NCI-H1105 treated with DMSO at 0.1 percent for 48 hours (cell line): ENCODE data around the gene NTRK3.
"Not testable (repeated sequence)": the region's sequence is repeated elsewhere in the genome, so short reads cannot be mapped to it uniquely, and the experiment has no call there.

Source experiments
- DNase-seq: peaks from one replicate; lab custom pipeline; 2025; lab: John Stamatoyannopoulos, UW

The NTRK3 gene

DNA sequence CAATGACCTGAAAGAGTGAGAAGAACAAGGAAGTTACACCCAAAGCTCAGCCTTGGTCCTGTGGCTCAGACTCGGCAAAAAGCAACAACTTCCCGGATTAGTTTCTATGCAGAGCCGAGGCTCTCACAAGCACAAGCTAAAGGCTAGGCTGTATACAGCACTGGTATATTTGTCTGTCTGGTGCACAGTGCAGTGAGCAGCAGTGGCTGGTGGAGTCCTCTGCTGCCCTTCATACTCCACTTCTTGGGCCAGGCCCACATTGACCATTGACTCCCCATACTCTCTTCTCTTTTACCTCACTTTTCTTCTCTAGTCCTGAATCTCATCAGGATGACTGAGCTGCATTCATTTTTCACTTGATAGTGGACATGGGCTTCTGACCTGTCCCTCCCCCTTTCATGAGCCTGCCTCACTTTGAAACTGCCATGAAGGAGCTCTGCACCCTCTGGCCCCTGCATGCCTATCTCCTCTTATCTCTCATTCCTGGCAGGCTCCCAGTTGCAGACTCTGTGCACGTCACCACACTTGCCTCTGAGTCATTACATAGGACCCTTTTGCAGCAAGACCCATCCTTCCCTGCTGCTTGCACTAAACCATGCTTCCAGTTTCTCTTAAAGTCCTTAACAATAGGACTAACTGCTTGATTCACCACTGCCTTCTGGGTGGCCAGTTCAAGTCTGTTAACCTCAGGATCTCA, 379.3 kb downstream of the NTRK3 start:
- no peak for DNase-seq

DNA sequence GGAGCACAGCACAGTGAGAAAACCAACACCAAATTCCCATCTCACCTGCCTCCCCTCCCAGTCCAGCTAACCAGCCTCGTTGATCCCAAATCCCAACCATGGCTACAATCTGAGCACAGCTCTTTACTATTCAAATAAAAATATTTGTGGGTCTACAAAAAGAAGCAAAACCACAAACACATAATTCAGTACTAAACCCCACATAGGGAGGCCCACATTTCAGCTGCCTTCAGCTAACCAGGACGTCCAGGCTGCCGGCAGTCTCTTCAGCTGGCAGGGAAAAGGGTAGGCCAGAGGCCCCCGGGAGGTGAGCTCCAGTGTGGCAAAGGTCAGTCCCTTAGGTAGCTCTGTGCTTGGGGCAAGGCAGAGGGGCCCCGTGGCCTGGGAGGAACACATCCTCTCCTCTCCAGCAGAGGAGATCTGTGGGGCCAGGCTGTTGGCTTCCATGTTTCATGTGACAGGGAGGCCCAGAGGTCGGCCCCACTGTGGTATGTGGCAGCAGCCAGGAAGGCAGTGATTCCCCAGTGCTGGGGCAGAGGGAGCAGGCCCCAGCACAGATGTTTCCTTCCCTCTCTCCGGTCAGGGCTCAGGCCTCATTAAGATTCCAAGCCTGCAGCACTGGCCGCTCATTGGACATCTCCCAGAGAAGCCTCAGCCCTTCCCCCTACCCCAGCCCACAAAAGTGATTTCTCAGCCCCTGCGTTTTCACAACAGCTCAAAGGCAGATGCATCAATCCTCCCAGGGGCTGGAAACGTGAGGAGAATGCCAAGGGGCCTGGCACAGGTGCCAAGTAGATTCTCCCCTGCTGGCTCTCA, 381.4 kb downstream of the NTRK3 start:
- DNase-seq = no peak

DNA sequence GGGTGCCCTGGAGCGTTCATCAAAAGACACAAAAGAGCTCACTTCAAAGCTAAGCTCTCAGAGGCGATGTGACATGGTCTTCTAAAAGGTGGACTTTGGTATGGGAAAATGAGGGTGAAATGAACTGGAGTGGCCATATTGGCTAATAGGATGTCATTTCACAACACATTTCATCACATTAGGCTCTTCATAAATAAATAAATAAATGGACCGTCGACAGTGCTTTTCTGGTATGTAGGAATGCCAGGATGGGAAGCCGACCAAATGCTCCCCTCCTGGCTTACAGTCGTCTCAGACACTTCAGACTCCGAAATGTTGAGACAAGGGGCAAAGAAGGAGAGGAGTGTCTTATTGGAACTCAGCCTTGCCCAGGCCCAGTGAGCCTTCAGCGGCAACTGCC, 383.0 kb downstream of the NTRK3 start:
- no peak for DNase-seq

DNA sequence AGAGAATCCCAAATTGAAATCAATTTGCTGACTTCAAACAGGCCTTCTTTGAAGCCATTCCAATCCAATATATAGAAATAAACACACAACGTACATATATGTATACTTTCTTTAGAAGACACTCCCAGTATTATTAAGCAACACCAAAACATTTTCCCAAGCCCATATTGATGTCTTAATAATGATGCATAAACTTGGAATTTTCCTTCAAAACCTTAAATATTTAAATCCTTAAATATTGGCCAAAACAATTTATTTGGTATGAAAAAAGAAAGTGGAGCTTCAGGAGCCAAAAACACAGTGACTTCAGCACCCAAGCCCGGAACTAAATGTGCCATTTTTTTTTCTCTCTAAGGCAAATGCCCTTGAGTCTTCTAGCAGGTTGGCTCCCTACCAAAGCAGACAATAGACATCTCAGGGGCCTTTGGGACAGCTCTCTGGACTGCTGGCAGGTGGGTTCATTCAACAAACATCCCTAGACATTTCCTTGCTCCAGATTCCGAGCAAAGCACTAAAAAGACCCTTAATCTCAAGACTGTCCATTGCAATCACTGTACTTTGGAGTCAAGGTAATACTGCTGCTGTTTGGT, 384.7 kb downstream of the NTRK3 start:
- no peak for DNase-seq

DNA sequence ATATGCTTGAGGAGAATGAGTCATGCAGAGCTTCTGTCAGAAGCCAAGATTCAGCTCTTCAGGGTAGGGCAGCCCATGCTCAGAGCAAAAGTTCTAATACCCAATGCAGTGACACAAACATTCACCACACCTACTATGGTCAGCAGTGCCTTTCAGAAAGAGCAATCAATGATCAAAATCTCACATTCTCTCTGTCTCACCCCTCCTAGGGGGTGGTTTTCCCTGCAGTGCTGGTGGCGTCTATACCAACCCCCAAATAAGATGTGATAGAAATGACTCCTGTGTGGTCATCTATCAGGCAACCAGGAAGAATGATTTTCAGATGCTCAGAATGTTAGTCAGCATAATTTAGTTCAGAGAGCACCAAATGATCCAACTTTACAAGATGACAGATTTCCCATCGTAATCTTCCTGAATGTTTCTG, 385.3 kb downstream of the NTRK3 start:
- no peak for DNase-seq

DNA sequence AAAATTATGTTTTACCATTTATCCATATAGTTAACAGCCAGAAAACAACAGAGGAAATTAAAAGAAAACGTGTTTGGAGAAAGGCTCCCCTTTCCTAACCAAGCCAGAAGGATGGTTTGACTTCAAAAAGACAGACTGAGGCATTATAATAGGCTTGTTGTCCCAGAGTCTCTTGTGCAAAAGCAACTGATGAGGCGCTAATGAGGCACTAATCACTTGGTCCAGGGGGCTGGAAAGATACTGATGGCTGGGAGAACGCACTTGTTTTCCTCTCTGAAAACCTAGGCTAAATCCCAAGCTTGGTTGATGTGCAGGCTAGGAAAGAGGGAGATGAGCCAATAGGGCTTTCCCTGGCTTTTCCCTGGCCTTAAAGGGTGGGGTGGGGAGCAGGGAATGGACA, 389.6 kb downstream of the NTRK3 start:
- no peak for DNase-seq

DNA sequence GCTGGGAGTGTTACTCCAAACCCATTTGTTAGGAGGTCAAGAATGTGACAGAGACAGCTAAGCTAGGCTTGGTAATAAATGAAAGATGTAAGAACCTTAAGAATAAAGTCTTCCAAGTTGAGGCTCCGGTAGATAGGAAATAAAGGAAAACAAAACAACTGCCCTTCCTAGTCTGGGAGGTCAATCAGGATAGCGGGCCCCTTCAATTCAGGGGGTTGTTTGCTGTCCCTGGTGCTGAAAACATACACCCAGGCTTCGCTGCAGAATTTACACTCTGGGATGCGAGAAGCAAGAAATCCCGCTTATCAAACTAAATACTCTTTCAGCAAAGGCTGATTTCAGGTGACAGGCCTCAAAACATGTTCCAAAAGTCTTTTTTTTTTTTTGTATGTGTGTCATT, 393.4 kb downstream of the NTRK3 start:
- no peak for DNase-seq

DNA sequence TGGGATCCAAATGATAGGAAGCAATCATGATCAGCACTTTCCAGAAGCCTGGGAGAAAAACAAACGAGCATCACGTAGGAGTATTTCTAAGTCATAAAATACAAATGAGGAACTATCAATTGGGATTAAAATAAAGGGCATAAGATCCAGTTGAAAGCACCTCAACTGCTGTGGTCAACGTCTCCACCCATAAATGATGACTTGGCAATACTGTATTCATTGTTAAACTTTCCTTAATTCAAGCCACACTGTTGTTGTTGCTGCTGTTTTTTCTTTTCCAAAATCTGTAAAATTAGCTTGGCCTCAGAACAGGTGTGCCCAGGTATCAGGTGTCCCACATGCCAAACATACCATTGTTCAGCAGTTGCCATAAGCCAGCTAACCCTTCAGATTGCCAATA, 395.8 kb downstream of the NTRK3 start:
- no peak for DNase-seq

DNA sequence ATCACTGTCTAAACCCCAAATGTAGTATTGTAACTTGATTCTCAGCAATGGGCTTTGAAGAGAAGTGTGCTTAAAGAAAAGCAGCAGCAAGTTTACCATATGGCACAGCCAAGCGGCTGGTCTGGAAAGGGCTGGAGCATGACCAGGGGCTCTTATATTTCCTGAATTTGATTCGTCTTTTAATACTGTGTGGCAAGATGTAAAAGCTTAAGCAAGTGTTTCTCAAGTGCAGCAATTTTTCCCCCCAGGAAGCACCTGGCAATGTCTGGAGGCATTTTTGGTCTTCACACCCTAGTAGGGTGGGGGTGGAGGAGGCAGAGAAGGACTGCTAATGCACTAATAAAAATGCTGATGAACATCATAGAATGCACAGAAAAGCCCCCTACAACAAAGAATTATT, 397.9 kb downstream of the NTRK3 start:
- DNase-seq = no peak

DNA sequence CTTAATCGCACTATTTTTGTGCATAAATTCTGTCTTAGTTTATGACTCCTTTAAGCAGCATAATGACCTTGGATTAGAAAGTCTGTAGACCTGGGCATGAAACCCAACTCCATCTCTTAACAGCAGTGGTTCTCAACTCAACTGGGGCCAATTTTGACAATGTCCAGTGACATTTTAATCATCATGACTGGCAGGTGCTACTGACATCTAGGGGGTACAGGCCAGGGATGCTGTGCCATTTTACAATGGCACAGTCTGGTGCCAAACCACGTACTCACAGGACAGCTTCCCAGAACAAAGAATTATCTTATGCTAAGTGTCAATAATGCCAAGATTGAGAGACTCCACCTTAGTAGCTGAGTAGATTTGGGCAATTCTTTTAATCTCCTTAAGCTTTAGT, 405.0 kb downstream of the NTRK3 start:
- no peak for DNase-seq

DNA sequence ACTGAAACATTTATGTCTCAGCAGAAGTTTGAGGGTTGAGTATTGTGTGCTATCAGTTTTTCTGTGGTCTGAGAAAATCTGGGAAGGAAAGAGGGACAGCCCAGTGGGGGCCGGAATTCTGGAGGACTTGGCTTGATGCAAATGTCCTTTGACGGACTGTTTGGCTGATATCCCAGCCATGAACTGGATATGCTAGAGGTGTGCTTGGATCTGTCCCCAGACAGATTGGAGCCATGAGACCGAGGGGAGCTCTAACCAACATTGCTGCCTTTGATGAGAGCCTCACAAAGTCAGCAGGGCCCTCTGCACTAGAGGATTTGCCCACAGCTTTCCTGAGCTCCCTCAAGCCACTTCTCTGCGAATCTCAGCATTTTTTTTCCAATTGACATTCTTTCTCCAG, 405.6 kb downstream of the NTRK3 start:
- DNase-seq = no peak

DNA sequence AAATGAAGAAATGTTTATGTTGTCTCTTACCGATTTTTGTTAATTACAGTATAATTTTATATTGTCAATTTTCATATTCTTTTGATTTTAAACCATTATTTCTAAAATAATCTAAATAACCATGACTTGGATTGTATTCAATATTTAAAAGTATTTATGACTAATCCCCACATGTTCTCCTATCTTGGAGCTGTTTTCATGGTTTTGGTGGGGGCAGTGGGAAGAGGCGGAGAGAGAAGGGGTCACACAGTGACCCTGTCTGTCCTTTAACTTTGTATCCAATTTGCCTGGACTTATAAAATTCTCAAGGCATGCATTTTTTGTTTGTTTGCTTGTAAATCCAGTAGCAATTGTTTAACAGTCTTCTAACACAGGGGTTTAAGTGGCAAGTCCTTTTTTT, 407.4 kb downstream of the NTRK3 start:
- no peak for DNase-seq

DNA sequence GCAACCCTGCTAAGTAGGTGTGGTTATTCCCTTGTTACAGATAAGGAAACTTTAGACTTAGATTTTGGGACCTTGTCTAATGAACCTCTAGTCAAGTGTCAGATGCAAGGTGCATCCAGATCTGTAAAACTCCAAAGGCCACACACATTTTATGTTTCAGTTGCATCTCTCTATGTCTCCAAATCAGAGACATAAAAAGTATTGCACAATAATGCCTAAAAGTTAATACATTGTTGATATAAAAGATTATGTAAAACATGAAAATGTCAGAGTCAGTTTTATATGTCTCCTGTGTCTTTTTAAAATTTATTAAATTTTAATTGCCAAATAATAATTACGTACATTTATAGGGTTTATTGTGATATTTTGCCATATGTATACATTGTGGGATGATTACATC, 408.5 kb downstream of the NTRK3 start:
- DNase-seq = no peak

DNA sequence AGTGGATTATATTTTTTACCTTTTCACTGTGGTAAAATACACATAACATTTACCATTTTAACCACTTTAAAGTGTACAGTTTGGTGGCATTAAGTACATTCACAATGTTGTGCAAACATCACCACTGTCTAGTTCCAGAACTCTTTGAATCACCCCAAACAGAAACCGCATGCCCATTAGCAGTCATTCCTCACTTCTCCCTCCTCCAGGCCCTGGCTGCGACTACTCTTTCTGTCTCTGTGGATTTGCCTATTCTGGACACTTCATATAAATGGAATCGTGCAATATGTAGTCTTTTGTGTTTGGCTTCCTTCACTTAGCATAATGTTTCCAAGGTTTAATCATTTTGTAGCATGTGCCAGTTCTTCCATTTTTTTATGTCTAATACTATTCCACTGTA, 409.8 kb downstream of the NTRK3 start:
- DNase-seq = no peak

DNA sequence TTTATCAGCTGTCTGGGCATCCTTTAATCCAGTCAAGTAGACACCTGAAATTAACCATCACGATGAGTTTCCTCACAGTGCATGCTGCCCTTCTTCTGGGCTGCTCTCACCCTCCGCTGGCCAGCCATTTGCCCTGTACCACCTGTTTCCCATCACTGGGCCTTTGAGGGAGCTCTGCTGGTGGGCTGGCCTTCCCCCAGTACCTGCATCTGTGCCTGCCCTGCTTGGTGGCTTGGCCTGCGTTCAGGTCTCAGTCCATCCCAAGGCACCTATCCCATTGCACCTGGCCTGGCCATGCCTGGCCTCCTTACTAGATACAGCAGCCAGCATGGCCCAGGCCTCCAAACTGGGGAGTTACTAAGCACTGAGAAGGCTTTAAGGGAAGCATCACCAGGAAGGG, 413.2 kb downstream of the NTRK3 start:
- DNase-seq = no peak

DNA sequence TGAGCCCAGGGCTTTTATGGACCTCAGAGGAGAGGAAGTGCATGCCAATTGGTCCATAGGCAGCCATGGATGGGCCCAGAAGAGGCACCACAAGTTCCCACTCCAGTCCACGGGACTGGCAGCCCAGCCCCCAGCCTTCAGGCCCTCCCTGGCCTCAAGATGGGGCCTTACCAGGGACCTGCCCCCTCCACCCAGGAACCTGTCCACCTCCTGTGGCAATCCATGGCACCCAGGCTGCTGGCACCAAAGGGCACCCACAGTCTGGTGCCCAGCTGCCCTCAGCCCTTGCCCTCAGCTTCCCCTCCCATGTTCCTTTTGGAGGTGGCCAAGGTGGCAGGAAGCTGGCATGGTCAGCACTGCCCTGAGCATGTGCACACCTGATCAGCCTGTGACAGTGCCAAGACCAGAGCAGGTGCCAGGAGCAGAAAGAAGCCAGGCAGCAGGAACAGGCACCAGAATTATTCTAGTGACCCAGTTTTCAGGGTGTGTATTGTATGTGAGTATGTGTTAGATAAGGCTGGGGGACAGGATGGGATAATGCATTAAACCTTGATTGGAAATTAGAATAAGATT, 415.0 kb downstream of the NTRK3 start:
- no peak for DNase-seq

DNA sequence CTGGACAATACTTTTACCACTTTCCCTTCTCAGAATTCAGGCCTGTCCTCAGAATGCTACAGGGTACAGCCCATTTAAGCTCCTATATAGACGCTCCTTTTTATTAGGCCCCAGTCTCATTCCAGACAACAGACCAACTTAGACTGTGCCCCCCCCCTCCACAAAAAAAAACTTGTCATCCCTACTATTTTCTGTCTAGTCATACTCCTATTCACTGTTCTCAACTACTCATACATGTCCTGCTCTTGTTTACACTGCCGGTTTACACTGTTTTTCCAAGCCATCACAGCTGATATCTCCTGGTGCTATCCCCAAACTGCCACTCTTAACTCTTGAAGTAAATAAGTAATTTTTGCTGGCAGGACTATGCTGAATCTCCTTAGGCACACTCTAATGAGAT, 420.7 kb downstream of the NTRK3 start:
- DNase-seq = not testable (repeated sequence)

DNA sequence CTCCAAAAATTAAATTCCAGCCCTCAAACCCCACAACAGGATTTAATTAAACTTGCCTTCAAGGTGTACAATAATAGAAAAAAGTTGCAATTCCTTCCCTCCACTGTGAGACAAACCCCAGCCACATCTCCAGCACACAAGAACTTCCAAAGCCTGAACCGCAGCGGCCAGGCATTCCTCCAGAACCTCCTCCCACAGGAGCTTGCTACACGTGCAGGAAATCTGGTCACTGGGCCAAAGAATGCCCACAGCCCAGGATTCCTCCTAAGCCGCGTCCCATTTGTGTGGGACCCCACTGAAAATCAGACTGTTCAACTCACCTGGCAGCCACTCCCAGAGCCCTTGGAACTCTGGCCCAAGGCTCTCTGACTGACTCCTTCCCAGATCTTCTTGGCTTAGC, 423.2 kb downstream of the NTRK3 start:
- not testable (repeated sequence) for DNase-seq

DNA sequence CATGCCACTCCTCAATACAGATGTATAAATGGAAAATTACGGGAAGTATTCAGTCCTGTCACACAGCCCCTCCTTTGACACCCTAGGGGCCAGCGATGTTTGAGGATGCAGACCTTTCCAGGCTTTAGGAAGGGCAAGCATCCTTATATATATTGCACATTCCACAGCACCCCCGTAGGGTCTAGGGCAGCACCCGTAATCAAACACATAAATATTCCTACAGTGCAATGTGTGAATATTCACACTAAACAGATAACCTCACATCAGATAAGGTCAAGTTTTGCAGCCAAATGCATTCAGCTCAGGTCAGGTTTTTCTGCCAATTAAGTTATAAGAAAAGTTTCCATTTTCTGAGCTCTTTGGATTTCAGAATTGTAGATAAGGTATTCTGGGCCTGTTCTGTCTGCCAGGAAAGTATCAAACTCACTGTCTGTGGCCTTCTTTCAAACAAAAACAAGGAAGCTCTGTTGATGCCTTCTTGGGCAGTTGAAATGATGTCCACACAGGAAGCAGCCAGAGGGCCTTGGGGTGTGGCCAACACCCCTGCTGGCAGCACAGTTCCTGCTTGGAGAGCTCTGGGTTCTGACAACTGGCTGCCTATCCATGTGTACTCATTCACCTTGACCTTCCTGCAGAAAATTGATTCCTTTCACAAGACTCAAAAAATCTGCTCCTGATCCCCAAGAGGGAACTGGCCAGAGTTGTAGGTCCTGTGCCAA, 427.0 kb downstream of the NTRK3 start:
- no peak for DNase-seq

DNA sequence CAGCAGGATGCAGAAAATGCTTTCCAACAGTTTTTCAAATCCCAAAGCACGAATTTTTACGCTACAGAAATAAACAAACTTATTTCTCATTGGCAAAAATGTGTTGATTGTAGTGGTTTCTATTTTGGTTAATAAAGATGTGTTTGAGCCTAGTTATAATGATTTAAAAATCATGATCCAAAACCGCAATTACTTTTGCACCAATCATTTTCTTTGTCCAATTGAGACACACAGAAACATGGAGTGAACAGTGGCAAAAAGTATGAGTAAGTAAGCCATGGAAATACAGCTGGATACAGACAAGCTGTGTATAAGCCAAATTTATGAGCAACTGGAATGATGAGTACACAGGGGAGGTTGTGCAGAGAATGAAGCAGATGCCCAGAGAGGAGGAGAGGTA, 427.9 kb downstream of the NTRK3 start:
- no peak for DNase-seq

DNA sequence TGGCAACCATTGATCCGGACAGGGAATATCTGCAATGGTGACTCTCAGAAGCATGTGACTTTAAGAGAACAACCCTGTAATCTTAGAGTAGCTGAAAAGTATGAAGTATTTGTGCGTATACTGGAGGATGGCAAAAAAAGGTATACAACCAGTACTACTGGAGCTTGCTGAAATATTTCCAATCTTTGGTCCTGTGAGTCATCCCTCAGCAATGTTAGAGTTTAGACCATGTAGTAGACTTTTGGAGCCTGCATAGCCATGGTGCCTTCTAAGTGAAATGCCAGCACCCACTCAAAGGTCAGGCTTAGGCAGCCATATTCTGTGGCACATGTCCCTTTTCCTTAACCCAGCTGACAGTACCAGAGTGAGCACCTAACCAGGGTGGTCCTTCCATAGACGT, 429.4 kb downstream of the NTRK3 start:
- no peak for DNase-seq

DNA sequence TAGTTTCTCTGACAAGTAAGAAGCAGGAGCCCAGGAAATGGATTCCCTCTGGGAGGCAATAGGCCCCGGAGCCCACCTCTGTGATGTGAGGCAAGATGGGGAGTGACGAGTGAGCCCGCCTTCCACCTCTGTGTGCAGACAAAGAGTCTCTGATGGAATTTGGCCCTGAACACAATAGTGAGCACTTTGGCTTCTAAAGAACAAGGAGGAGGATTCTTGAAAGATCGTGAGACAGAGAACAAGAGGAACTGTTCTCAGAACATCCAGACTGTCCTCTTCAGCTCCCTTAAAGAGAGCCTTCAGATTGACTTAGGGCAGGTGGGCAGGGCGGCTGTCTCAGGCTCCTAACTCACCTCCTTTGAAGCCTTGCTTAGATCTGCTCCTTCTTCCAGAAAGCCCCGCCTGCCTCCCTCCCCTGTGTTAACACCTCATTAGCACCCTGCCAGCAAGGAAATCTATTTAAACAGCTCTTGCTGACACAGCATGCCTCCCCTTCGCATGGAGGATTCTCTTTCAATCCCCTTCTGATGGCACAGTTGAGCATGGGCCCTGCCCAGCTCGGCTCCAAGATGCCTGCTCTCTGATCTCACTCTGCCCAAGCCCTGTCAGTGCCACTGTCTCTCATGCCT, 430.3 kb downstream of the NTRK3 start:
- no peak for DNase-seq
